ENCODE data around the gene FNIP2.

- no peak for TF ChIP-seq CTCF (conservative IDR thresholded peaks at IDR 0.05; ENCODE audit: low read depth, low read length)
- TF ChIP-seq EZH2phosphoT487 (IDR thresholded peaks at IDR 0.05; ENCODE audit: borderline replicate concordance, low read length) = no peak
- TF ChIP-seq EZH2 (IDR thresholded peaks at IDR 0.05; ENCODE audit: low read length, unreplicated experiment) = no peak
Measured at GRCh38 chr4:158787709-158788475, 19.1 kb downstream of the FNIP2 start.

Data from PC-3 (cell line).